ENCODE results near the gene GAK. TPM values are rescaled to one million over a fixed set of nuclear protein-coding genes. Genes with fewer than 3 reads are reported as not detected.

The GAK gene
- total and polyA plus RNA-seq, 2 donors from 2014 or later: 92.0 to 124 TPM

- intact Hi-C loops (cut with DNase I): no loop called here
- Histone ChIP-seq H3K27me3 (ENCODE audit: control insufficient read depth, insufficient read depth, low read length) (no peaks in the 10 kb centered on the region), H3K27ac (ENCODE audit: low read depth in 2 of 2, low read length in 2 of 2) (no peak overlapping the region), H3K4me1 (ENCODE audit: control insufficient read depth in 2 of 3, insufficient read depth in 2 of 3, low read depth in 1 of 3, low read length in 3 of 3) (peaks cover 0 to 21% (median 5%) of the 10 kb centered on the region in 3 donors), H3K36me3 (ENCODE audit: control insufficient read depth in 2 of 3, insufficient read depth in 3 of 3, low read length in 3 of 3) (no peaks in the 10 kb centered on the region), H3K4me3 (ENCODE audit: low read length in 3 of 3) (peak overlapping the region in 2 of 3 donors; percentile 9 to 60), H3K9me3 (ENCODE audit: control insufficient read depth in 2 of 3, insufficient read depth in 1 of 3, low read length in 3 of 3) (no peaks in the 10 kb centered on the region), H3K9ac (ENCODE audit: low read length in 3 of 3) (no peak overlapping the region)
- no peak for TF ChIP-seq CTCF (IDR thresholded peaks at IDR 0.05; ENCODE audit: borderline replicate concordance, extremely low read depth, insufficient read depth)
- DNase-seq: peak in 1 of 5 donors; percentile 78
- FAIRE-seq: no peak
Observed at GRCh38 chr4:971666-972500, 39.8 kb upstream of the GAK start.

DNA sequence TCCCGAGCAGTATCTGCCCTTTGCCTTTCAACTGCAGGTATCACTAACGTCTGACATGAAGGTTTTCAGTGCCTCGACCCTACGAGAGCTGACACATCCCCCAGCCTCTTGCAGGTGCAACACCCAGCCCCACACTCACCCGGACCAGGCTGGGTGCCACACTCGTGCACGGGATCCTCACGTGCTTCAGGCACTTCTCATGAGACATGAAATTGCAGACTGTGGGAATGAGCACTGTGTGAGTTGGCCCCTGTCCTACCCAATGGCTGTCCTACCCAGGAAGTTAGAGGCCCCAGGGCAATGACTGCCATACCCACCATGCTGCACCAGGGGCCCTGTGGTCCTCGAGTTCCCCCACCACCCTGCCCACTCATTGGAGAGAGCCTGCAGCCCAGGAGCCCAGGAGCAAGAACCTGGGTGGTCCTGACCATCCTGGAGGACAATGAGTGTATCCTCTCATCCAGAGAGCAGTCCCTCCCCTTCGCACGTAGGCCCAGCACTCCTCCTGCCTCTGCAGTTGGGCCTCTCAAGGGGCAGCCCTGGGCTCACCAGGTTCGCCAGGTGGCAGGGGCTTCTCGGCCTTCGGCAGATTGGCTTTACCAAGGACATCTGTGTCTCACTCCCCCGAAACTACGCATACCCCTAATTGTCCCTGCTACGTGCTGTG is 38.9 kb upstream of the GAK start:
- Histone ChIP-seq H3K27ac (ENCODE audit: low read depth in 2 of 2, low read length in 2 of 2) (no peak overlapping the region), H3K27me3 (ENCODE audit: control insufficient read depth, insufficient read depth, low read length) (no peaks in the 10 kb centered on the region), H3K9ac (ENCODE audit: low read length in 3 of 3) (no peak overlapping the region), H3K4me3 (ENCODE audit: low read length in 3 of 3) (no peak overlapping the region), H3K9me3 (ENCODE audit: control insufficient read depth in 2 of 3, insufficient read depth in 1 of 3, low read length in 3 of 3) (no peaks in the 10 kb centered on the region), H3K4me1 (ENCODE audit: control insufficient read depth in 2 of 3, insufficient read depth in 2 of 3, low read depth in 1 of 3, low read length in 3 of 3) (peaks cover 0 to 21% (median 5%) of the 10 kb centered on the region in 3 donors), H3K36me3 (ENCODE audit: control insufficient read depth in 2 of 3, insufficient read depth in 3 of 3, low read length in 3 of 3) (no peaks in the 10 kb centered on the region)
- DNase-seq: no peak
- FAIRE-seq: no peak
- TF ChIP-seq CTCF (IDR thresholded peaks at IDR 0.05; ENCODE audit: borderline replicate concordance, extremely low read depth, insufficient read depth): no peak
- intact Hi-C loops (cut with DNase I): no loop called here

GRCh38 chr4:970046-970745 is 38.1 kb upstream of the GAK start:
- Histone ChIP-seq H3K36me3 (ENCODE audit: control insufficient read depth in 2 of 3, insufficient read depth in 3 of 3, low read length in 3 of 3) (no peaks in the 10 kb centered on the region), H3K9ac (ENCODE audit: low read length in 3 of 3) (no peak overlapping the region), H3K4me1 (ENCODE audit: control insufficient read depth in 2 of 3, insufficient read depth in 2 of 3, low read depth in 1 of 3, low read length in 3 of 3) (peaks cover 0 to 21% (median 5%) of the 10 kb centered on the region in 3 donors), H3K27ac (ENCODE audit: low read depth in 2 of 2, low read length in 2 of 2) (no peak overlapping the region), H3K4me3 (ENCODE audit: low read length in 3 of 3) (no peak overlapping the region), H3K9me3 (ENCODE audit: control insufficient read depth in 2 of 3, insufficient read depth in 1 of 3, low read length in 3 of 3) (no peaks in the 10 kb centered on the region), H3K27me3 (ENCODE audit: control insufficient read depth, insufficient read depth, low read length) (no peaks in the 10 kb centered on the region)
- FAIRE-seq: no peak
- DNase-seq: no peak
- TF ChIP-seq CTCF (IDR thresholded peaks at IDR 0.05; ENCODE audit: borderline replicate concordance, extremely low read depth, insufficient read depth): no peak
- intact Hi-C loops (cut with DNase I): no loop called here
